Right renal cortex interstitium (tissue), 3 donors: ENCODE measurements around the gene ARHGAP31. TPM values are rescaled to one million over a fixed set of nuclear protein-coding genes. Genes with fewer than 3 reads are reported as not detected.
"Not testable (repeated sequence)": the region's sequence is repeated elsewhere in the genome, so short reads cannot be mapped to it uniquely, and the experiment has no call there.

ENCODE experiments used
- DNase-seq, 3 donors: peaks; one replicate each; pipeline ENCODE4 v3.0.0-alpha.2; 2013; ENCODE audit warnings: low read depth in 3 of 3, low spot score in 2 of 3
- polyA plus RNA-seq, 3 donors: library from polyadenylated mRNA; unstranded; fragments of 120-200 nt; gene quantifications; one replicate each; pipeline ENCODE4 v1.2.1, GENCODE V29; 2013; ENCODE audit not compliant: insufficient read length in 3 of 3

ARHGAP31 gene
- polyA plus RNA-seq, 3 donors, result 12.5 to 14.5 (median 14.3) TPM

- DNase-seq, result no peak
These were observed 24.7 kb downstream of the ARHGAP31 start for GRCh38 chr3:119318876-119319275.

- no peak for DNase-seq
These were observed 25.1 kb downstream of the ARHGAP31 start for GRCh38 chr3:119319311-119319710.

DNA sequence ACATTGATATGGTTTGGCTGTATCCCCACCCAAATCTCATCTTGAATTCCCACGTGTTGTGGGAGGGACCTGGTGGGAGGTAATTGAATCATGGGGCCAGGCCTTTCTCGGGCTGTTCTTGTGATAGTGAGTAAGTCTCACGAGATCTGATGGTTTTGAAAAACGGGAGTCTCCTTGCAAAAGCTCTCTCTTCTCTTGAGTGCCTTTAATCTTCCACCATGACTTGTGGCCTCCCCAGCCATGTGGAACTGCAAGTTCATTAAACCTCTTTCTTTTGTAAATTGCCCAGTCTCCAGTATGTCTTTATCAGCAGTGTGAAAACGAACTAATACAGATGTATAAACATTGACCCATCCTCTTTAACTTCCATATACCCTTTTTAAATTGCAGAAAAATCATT, 26.6 kb downstream of the ARHGAP31 start:
- not testable (repeated sequence) for DNase-seq

- DNase-seq, result peak in 1 of 3 donors; percentile 47
These were observed 28.0 kb downstream of the ARHGAP31 start for GRCh38 chr3:119322021-119322834.

GRCh38 chr3:119322835-119323722, 28.9 kb downstream of the ARHGAP31 start:
- DNase-seq, result peak; percentile 66 to 82 (median 77)

DNA sequence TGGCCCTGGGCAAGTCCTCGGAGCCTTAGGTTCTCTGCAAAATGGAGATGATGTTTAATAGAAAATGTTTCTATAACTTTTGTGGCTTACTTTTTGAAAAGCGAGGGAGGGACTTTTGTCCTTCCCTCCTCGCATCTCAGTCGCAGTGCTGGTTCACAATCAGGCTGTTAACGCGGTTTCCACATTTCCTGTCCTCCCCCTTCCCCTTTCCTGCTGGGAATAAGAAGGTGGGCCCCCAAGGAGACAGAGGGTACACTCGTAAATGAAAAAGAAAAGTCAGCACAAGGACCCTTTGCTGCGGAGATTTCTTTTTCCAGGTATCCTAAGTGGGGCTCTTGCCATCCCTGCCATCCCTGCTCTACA, 29.5 kb downstream of the ARHGAP31 start:
- DNase-seq, result no peak

DNA sequence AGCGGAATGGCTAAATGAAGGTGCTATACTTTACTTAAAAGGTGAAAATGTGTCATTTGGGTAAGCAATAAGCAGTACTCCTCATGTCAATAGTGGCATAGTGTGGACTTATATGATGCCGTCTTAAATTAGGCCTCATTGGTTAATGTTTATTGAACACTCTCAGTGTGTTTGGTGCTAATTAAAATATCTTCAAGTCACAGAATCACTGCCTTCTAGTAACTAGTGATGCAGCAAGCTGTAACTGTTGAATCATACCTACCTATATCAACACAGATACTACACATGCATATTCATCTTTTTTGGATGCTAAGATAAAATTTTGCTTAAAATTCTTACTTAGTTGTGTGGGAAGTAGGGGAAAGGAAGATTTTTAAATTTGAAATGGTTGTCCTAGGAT, 30.7 kb downstream of the ARHGAP31 start:
- no peak for DNase-seq

GRCh38 chr3:119326976-119327375, 32.8 kb downstream of the ARHGAP31 start:
- DNase-seq, result no peak

- DNase-seq, result no peak
These were observed 35.4 kb downstream of the ARHGAP31 start for GRCh38 chr3:119329551-119329950.

GRCh38 chr3:119330181-119330580, 36.0 kb downstream of the ARHGAP31 start:
- DNase-seq, result no peak

DNA sequence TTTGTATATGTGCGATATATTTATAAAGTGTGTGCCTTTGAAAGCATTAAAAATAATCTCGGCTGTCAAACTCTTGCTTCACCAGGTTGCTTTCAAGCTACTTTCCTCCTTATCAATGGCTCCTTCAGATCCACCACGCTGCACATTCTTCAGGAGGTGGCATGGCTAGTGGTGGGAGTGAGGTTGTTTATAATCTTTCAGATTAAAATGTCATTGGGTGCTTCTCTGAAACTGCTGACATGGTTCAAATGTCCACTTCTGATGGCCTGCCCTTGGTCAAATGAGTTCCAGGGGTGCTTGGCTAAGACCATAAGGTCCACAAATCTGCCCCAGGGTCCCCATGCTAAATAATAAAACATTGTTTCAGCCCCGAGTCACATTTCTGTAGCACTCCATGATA, 36.7 kb downstream of the ARHGAP31 start:
- no peak for DNase-seq

GRCh38 chr3:119331661-119332060, 37.5 kb downstream of the ARHGAP31 start:
- no peak for DNase-seq

- DNase-seq, result no peak
These were observed 39.8 kb downstream of the ARHGAP31 start for GRCh38 chr3:119333773-119334509.

DNA sequence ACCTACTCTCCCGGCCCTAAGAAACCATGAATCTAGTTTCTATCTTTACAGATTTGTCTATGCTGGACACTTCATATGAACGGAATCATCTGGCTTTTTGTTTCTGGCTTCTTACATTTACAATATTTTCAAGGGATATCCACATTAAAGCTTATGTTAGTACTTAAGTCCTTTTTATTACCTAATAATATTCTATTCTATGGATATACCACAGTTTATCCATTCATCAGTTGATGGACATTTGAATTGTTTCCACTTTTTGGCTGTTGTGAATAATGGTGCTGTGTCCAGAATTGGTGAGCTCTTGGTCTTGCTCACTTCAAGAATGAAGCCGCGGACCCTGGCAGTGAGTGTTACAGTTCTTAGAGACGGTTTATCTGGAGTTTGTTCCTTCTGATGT, 42.6 kb downstream of the ARHGAP31 start:
- no peak for DNase-seq

DNA sequence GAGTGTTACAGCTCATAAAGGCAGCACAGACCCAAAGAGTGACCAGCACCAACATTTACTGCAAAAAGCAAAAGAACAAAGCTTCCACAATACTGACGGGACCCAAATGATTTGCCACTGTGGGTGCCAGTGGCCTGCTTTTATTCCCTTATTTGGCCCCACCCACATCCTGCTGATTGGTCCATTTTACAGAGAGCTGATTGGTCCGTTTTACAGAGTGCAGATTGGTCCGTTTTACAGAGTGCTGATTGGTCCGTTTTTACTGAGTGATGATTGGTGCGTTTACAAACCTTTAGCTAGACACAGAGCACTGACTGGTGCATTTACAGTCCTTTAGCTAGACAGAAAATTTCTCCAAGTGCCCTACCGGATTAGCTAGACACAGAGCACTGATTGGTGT, 43.2 kb downstream of the ARHGAP31 start:
- DNase-seq, result not testable (repeated sequence)

GRCh38 chr3:119338754-119339153, 44.6 kb downstream of the ARHGAP31 start:
- no peak for DNase-seq

DNA sequence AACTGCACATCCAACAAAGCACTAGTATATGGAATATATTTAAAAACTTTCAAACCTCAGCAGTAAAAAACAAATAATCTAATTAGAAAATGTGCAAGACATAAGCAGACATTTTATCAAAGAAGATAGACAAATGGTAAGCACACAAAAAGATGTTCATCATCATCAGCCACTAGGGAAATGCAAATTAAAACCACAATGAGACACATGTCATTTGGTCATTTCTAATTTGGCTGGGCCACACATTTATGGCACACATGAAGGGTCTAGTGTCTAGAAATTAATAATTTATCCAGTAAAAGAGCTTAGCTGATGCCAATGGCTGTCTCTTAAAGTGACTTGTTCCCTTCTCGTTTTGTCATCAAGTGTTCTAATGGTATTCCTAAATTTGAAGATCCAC, 45.8 kb downstream of the ARHGAP31 start:
- DNase-seq, result no peak

DNA sequence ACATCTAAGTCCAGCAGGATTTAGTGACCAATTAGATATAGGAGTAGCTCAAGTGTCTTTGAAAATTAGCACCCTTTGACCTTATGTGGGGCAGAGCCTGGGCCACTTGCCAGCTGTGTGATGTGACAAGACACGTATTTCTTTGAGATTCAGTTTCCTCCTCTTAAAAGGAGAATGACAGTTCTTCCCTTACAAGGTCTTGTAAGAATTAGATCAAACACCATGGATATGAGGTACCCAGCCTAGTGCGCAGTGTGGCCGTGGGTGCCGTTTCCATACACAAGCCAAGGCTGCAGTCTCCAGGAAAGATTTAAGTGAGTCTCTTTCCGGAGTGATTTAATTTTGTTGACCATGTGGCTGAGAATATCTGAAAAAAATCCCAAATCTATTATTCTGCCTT, 46.3 kb downstream of the ARHGAP31 start:
- no peak for DNase-seq

DNA sequence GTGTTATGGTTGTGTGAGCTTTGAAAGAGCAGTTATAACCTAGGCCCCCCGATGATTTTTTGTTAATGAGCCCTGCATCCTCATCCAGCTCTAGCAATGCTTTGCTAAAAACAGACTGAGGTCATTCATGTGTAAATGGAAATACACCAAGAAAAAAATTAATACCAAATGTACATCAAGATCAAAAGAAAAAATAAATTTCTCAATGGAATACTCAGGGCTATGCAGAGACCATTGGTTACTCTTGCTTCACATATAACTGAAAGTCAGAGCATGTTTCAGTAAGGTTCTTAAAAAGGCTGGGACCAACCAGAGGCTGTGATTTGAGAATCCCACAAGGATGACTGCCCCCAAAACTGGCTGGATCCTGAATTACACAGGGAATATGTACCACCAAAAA, 48.0 kb downstream of the ARHGAP31 start:
- DNase-seq, result no peak

DNA sequence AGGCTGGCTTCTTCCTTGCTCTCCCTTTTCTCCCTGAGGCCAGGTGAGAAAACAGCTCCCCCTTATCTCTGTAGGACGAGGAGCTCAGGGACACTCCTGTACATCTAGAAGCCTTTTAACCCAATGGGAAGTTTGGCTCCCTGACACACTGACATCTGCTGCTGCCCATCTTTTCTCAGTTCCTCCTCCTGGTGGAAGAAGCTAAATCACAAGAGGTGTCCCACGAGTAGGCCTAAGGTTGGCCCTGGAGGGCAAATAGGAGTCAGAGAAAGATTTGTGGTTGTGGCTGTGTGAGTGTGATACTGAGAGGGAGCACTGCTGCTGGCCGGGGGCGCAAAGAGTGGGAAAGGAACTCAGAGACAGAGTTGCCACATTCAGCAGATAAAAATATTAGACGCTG, 49.5 kb downstream of the ARHGAP31 start:
- no peak for DNase-seq

DNA sequence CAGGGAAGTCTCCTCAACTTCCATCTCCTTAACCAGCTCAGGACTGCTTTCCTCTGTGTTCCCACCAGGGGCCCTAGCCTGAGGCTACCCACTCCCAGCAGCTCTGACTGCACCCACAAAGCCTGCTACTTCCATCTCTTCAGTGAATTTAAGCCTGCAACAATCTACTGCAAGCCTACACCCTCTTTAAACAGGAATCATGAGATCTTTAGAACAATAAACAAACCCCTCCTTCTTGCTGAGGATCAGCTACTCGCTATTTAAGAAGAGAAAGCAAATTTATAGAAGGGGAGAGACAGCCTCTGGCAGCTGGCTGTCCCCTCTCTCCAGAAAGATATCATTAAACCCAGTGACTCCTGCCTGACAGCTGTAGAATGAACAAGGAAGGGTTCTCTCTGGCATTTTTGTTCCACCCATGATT, 51.9 kb downstream of the ARHGAP31 start:
- no peak for DNase-seq
